HepG2 (cell line): ENCODE results near the gene GFPT1. TPM values are rescaled to one million over a fixed set of nuclear protein-coding genes. Genes with fewer than 3 reads are reported as not detected.

Experiments
- AKAP8 ChIP-seq: sonication (generic); formaldehyde crosslinking; IDR thresholded peaks from 2 replicates; pipeline ENCODE4 v1.5.1; 2020; ENCODE audit warnings: mild to moderate bottlenecking, missing genetic modification reagents
- ASH2L ChIP-seq: fragments of 300-600, 200-600 bp; sonication (generic); IDR thresholded peaks from 2 replicates; pipeline ENCODE4 v1.7.0; 2017; ENCODE audit warnings: low read depth, mild to moderate bottlenecking, moderate library complexity, mixed read lengths, low read length; ENCODE audit not compliant: insufficient read length
- BORCS8-MEF2B ChIP-seq: sonication (generic); formaldehyde crosslinking; IDR thresholded peaks from 2 replicates; pipeline ENCODE4 v1.8.0; 2022; ENCODE audit warnings: mild to moderate bottlenecking, missing genetic modification reagents
- DDIT3 ChIP-seq: sonication (generic); formaldehyde crosslinking; IDR thresholded peaks from 2 replicates; pipeline ENCODE4 v1.4.0; 2020; ENCODE audit warnings: mild to moderate bottlenecking, missing genetic modification reagents
- DPF2 ChIP-seq: sonication (generic); formaldehyde crosslinking; IDR thresholded peaks from 2 replicates; pipeline ENCODE4 v1.4.0; 2020; ENCODE audit warnings: mild to moderate bottlenecking, low read depth, missing genetic modification reagents, borderline replicate concordance
- IRX3 ChIP-seq: sonication (generic); formaldehyde crosslinking; IDR thresholded peaks from 2 replicates; pipeline ENCODE4 v1.8.1; 2023; ENCODE audit warnings: mild to moderate bottlenecking, low read depth, missing genetic modification reagents, borderline replicate concordance
- KDM3A ChIP-seq: IDR thresholded peaks from 2 replicates; pipeline ENCODE4 v1.6.1; 2018; ENCODE audit warnings: low read depth, missing compliant biosample characterization
- KLF13 ChIP-seq: sonication (generic); formaldehyde crosslinking; IDR thresholded peaks from 2 replicates; pipeline ENCODE4 v1.4.0; 2020; ENCODE audit warnings: mild to moderate bottlenecking, missing genetic modification reagents
- PITX1 ChIP-seq: sonication (generic); formaldehyde crosslinking; IDR thresholded peaks from 2 replicates; pipeline ENCODE4 v1.5.1; 2020; ENCODE audit warnings: mild to moderate bottlenecking, missing genetic modification reagents
- PLRG1 ChIP-seq: fragments of 450-650 bp; conservative IDR thresholded peaks from 2 replicates; pipeline ENCODE4 v1.6.1; 2016
- REXO4 ChIP-seq: sonication (generic); formaldehyde crosslinking; IDR thresholded peaks from 2 replicates; pipeline ENCODE4 v1.8.0; 2022; ENCODE audit warnings: missing genetic modification reagents, mild to moderate bottlenecking, borderline replicate concordance
- TRIM24 ChIP-seq: sonication (generic); formaldehyde crosslinking; IDR thresholded peaks from 2 replicates; pipeline ENCODE4 v1.8.0; 2022; ENCODE audit warnings: mild to moderate bottlenecking, missing genetic modification reagents
- ZNF614 ChIP-seq: IDR thresholded peaks from 2 replicates; pipeline ENCODE4 v1.6.1; 2018; ENCODE audit warnings: missing biosample characterization, missing genetic modification reagents, inconsistent platforms, borderline replicate concordance
- polyA plus RNA-seq, 8 experiments: library from polyadenylated mRNA; depleted of rRNA in 3 of 8; stranded (reverse) in 7 of 8; unstranded in 1 of 8; fragments of >200 nt; fragmentation: Illumina TruSeq in 4 of 8; extraction: Trizol in 4 of 8; gene quantifications; 2 replicates each; pipeline versions ENCODE4 v1.2.1 to v1.2.3, GENCODE V29; 2011 to 2016; ENCODE audit warnings: low read depth in 4 of 8, missing spikeins in 1 of 8, mixed read lengths in 1 of 8; ENCODE audit not compliant: insufficient read depth in 1 of 8
- total RNA-seq, 5 experiments: library from RNA; depleted of rRNA; stranded (reverse); fragments of >200 nt; fragmentation: Illumina TruSeq; extraction: Trizol; gene quantifications; 2 replicates each; pipeline ENCODE4 v1.2.3, GENCODE V29; 2016; ENCODE audit warnings: low read depth in 1 of 5
- TF ChIP-seq, protein P1 (sequence below): sonication (generic); formaldehyde crosslinking; IDR thresholded peaks from 2 replicates; pipeline ENCODE4 v1.4.0; 2020; ENCODE audit warnings: low read depth, mild to moderate bottlenecking, missing genetic modification reagents
- TF ChIP-seq, protein P2 (sequence below): sonication (generic); formaldehyde crosslinking; IDR thresholded peaks from 2 replicates; pipeline ENCODE4 v1.8.0; 2022; ENCODE audit warnings: mild to moderate bottlenecking, missing genetic modification reagents
- TF ChIP-seq, protein P3 (sequence below): sonication (generic); formaldehyde crosslinking; IDR thresholded peaks from 2 replicates; pipeline ENCODE4 v1.4.0; 2020; ENCODE audit warnings: missing genetic modification reagents
- TF ChIP-seq, protein P4 (sequence below): sonication (generic); formaldehyde crosslinking; IDR thresholded peaks from 2 replicates; pipeline ENCODE4 v1.8.1; 2023; ENCODE audit warnings: mild to moderate bottlenecking, moderate library complexity, missing genetic modification reagents

Gene GFPT1
- total and polyA plus RNA-seq, 2 of the 13 experiments (the other 11 are each of a cell fraction or from before 2014, with no cell fraction given), result 24.0 to 84.9 TPM

DNA sequence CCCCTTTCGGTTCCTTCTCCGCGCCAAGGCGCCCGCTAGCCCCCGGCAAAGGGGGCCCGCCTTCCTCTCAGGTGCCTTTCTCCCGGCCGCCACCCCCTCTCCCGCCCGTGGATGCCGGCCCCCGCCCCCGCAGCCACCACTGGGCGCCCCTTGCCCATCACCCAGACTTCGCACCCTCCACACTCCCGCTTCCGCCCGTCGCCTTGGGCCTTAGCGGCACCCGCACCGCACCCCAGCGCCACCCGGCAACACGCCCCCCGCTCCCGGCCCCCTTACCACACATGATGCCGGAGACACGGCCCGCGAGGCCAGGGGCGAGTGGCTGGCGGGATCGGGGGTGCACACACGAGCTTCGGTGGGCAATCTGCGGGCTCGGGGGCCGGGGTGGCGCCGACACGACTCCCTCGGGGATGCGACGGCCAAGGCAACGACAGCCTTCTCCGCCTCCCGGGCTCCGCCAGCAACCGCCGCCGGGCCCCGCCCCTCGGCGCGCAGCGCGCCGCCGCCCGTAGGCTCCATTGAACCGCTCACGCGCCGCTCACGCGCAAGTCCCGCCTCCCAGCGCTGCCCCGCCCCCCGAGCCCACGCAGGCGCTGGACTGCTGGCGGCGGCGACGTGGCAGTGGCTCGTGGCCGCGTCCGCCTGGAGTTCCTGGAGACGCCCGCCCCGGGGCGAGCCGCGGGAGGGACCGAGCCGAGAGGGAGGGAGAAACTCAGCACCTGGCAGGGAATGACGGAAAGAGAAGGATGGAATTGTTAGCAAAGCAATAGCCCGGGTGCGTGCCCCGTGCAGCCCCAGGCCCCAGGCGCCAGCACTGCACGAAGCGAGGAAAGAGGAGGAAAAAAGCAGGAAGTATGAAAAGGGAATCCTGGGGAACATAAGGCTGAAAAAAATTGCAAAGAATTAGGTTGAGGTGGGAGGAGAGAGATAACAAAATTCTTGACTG lies at the start of gene GFPT1 (continued):
- TF ChIP-seq, protein P1, sequence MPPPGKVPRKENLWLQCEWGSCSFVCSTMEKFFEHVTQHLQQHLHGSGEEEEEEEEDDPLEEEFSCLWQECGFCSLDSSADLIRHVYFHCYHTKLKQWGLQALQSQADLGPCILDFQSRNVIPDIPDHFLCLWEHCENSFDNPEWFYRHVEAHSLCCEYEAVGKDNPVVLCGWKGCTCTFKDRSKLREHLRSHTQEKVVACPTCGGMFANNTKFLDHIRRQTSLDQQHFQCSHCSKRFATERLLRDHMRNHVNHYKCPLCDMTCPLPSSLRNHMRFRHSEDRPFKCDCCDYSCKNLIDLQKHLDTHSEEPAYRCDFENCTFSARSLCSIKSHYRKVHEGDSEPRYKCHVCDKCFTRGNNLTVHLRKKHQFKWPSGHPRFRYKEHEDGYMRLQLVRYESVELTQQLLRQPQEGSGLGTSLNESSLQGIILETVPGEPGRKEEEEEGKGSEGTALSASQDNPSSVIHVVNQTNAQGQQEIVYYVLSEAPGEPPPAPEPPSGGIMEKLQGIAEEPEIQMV (CRISPR knock-in tag), result peak; percentile 98
- TF ChIP-seq ZNF614 (CRISPR knock-in tag), result peak; percentile 59; the same call in 1 of the 2 replicates
- peak; percentile 95 for TF ChIP-seq ASH2L
- TF ChIP-seq PITX1 (CRISPR knock-in tag), result peak; percentile 56; the same call in 1 of the 2 replicates
- no peak for TF ChIP-seq TRIM24 (CRISPR knock-in tag)
- no peak for TF ChIP-seq DDIT3 (CRISPR knock-in tag)
- TF ChIP-seq BORCS8-MEF2B (CRISPR knock-in tag), result peak; percentile 93
- TF ChIP-seq REXO4, result no peak
- TF ChIP-seq KDM3A (CRISPR knock-in tag), result peak; percentile 24; the same call in 1 of the 2 replicates
- TF ChIP-seq, protein P2, sequence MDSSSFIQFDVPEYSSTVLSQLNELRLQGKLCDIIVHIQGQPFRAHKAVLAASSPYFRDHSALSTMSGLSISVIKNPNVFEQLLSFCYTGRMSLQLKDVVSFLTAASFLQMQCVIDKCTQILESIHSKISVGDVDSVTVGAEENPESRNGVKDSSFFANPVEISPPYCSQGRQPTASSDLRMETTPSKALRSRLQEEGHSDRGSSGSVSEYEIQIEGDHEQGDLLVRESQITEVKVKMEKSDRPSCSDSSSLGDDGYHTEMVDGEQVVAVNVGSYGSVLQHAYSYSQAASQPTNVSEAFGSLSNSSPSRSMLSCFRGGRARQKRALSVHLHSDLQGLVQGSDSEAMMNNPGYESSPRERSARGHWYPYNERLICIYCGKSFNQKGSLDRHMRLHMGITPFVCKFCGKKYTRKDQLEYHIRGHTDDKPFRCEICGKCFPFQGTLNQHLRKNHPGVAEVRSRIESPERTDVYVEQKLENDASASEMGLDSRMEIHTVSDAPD, result peak; percentile 80
- peak; percentile 82 for TF ChIP-seq IRX3 (CRISPR knock-in tag)
- TF ChIP-seq, protein P3, sequence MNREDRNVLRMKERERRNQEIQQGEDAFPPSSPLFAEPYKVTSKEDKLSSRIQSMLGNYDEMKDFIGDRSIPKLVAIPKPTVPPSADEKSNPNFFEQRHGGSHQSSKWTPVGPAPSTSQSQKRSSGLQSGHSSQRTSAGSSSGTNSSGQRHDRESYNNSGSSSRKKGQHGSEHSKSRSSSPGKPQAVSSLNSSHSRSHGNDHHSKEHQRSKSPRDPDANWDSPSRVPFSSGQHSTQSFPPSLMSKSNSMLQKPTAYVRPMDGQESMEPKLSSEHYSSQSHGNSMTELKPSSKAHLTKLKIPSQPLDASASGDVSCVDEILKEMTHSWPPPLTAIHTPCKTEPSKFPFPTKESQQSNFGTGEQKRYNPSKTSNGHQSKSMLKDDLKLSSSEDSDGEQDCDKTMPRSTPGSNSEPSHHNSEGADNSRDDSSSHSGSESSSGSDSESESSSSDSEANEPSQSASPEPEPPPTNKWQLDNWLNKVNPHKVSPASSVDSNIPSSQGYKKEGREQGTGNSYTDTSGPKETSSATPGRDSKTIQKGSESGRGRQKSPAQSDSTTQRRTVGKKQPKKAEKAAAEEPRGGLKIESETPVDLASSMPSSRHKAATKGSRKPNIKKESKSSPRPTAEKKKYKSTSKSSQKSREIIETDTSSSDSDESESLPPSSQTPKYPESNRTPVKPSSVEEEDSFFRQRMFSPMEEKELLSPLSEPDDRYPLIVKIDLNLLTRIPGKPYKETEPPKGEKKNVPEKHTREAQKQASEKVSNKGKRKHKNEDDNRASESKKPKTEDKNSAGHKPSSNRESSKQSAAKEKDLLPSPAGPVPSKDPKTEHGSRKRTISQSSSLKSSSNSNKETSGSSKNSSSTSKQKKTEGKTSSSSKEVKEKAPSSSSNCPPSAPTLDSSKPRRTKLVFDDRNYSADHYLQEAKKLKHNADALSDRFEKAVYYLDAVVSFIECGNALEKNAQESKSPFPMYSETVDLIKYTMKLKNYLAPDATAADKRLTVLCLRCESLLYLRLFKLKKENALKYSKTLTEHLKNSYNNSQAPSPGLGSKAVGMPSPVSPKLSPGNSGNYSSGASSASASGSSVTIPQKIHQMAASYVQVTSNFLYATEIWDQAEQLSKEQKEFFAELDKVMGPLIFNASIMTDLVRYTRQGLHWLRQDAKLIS (CRISPR knock-in tag), result peak; percentile 85
- no peak for TF ChIP-seq PLRG1
- no peak for TF ChIP-seq DPF2 (CRISPR knock-in tag)
- TF ChIP-seq KLF13 (CRISPR knock-in tag), result peak; percentile 61; the same call in 1 of the 2 replicates
- TF ChIP-seq, protein P4, sequence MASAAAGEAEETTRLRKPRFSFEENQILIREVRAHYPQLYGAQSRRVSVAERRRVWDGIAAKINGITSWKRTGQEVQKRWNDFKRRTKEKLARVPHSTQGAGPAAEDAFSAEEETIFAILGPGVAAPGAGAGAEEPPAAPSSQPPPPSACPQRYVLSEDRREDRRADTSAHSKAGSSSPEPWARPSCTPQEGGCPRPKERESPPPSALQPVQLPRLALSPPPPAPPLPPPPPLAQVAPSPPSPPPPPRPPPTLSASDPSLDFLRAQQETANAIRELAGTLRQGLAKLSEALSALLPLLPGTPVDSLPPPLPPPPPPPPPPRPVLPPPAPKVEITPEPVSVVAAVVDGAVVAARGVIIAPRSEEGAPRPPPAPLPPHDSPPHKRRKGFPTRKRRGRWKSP (CRISPR knock-in tag), result peak; percentile 81; the same call in 1 of the 2 replicates
- peak; percentile 91 for TF ChIP-seq AKAP8 (CRISPR knock-in tag)
